Progenitor cell of endocrine pancreas (in vitro differentiated cells): ENCODE data around the gene OSBPL7. TPM values are rescaled to one million over a fixed set of nuclear protein-coding genes. Genes with fewer than 3 reads are reported as not detected.

Experiments
- DNase-seq: peaks from one replicate; pipeline ENCODE4 v3.0.0; 2021; ENCODE audit warnings: low spot score; ENCODE audit not compliant: unreplicated experiment
- H3K27ac Mint-ChIP-seq: 2 replicates; pipeline ENCODE4 v1.8.0; 2021; ENCODE audit warnings: mild to moderate bottlenecking, moderate library complexity, mixed read lengths
- H3K27me3 Mint-ChIP-seq: 2 replicates; pipeline ENCODE4 v1.8.0; 2021; ENCODE audit warnings: mixed read lengths
- H3K36me3 Mint-ChIP-seq: 2 replicates; pipeline ENCODE4 v1.8.0; 2022; ENCODE audit warnings: mixed read lengths; ENCODE audit not compliant: insufficient read depth
- H3K4me1 Mint-ChIP-seq: 2 replicates; pipeline ENCODE4 v1.8.0; 2021; ENCODE audit warnings: low read depth, mixed read lengths
- H3K4me3 Mint-ChIP-seq: 2 replicates; pipeline ENCODE4 v1.8.0; 2021; ENCODE audit warnings: low read depth, mild to moderate bottlenecking, moderate library complexity, mixed read lengths
- H3K9me3 Mint-ChIP-seq: 2 replicates; pipeline ENCODE4 v1.8.0; 2021; ENCODE audit warnings: low read depth, mixed read lengths
- CTCF ChIP-seq: fragments of 200-600 bp; sonication (generic); IDR thresholded peaks from one replicate; pipeline ENCODE4 v1.5.0; 2021; ENCODE audit warnings: antibody characterized with exemption, mild to moderate bottlenecking; ENCODE audit not compliant: unreplicated experiment
- total RNA-seq: library from RNA; stranded (reverse); gene quantifications from 2 replicates; pipeline ENCODE4 v1.2.1, GENCODE V29; 2021

The OSBPL7 gene
- total RNA-seq, 1 donor from 2014 or later, result 20.5 TPM

DNA sequence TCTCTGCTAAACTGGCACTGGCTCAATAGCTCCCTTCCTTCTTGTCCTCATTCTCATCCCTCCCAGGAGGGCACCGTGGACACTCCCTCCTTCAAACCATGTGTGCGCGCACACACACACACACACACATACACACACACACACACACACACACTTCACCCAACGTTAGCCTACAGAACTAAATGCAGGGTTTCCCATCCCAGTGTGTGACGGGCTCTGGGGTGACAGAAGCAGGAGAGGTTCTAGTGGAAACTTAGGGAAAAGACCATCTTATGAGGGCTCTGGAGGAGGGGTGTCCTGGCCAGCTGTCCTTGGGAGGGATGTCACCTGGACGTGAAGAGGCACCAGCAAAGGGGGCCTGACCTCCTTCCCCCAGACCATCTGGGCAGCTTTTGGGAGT is 19.7 kb downstream of the OSBPL7 start:
- no peaks in the 10 kb centered on the region for H3K4me1 Mint-ChIP-seq
- H3K27me3 Mint-ChIP-seq, result peaks cover 47% of the 10 kb centered on the region

GRCh38 chr17:47801176-47801765 is 20.3 kb downstream of the OSBPL7 start:
- no peaks in the 10 kb centered on the region for H3K4me1 Mint-ChIP-seq
- no peak for DNase-seq
- no peaks in the 10 kb centered on the region for H3K9me3 Mint-ChIP-seq
- no peaks in the 10 kb centered on the region for H3K36me3 Mint-ChIP-seq
- H3K4me3 Mint-ChIP-seq, result no peak overlapping the region
- peaks cover 50% of the 10 kb centered on the region for H3K27me3 Mint-ChIP-seq
- H3K27ac Mint-ChIP-seq, result no peak overlapping the region
- no peak for TF ChIP-seq CTCF

More for the DNA sequence above, 19.7 kb downstream of the OSBPL7 start:
- Mint-ChIP-seq H3K4me3 (no peak overlapping the region), H3K27ac (no peak overlapping the region), H3K9me3 (no peaks in the 10 kb centered on the region), H3K36me3 (peaks cover under 1% of the 10 kb centered on the region)
- no peak for TF ChIP-seq CTCF
- DNase-seq, result no peak

- no peaks in the 10 kb centered on the region for H3K9me3 Mint-ChIP-seq
- H3K27me3 Mint-ChIP-seq, result peaks cover 51% of the 10 kb centered on the region
- TF ChIP-seq CTCF, result no peak
- H3K36me3 Mint-ChIP-seq, result no peaks in the 10 kb centered on the region
- no peak for DNase-seq
- no peak overlapping the region for H3K27ac Mint-ChIP-seq
- no peaks in the 10 kb centered on the region for H3K4me1 Mint-ChIP-seq
- no peak overlapping the region for H3K4me3 Mint-ChIP-seq
Measured at GRCh38 chr17:47800686-47801085, 20.9 kb downstream of the OSBPL7 start.

DNA sequence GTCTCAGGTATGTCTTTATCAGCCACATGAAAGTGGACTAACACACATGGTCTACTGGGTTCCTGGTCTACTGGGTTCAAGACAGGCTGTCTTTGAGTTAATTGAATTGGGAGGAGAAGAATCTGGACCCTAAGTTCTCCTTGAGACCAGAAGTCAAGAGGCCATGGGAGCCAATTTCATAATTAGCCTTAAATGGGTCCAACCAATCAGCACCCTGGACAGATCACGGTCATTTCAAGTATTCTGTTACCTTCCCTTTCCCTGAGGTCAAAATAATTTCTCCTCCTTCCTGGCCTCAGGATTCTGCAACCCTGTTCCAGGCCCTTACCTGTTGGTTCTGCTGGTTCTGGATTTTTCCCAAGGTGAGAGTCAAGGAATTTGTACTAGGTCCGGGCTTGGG is 23.8 kb downstream of the OSBPL7 start:
- H3K9me3 Mint-ChIP-seq, result no peaks in the 10 kb centered on the region
- H3K4me1 Mint-ChIP-seq, result no peaks in the 10 kb centered on the region
- H3K27me3 Mint-ChIP-seq, result peaks cover 61% of the 10 kb centered on the region
- no peaks in the 10 kb centered on the region for H3K36me3 Mint-ChIP-seq
- no peak overlapping the region for H3K4me3 Mint-ChIP-seq
- no peak for TF ChIP-seq CTCF
- DNase-seq, result no peak
- H3K27ac Mint-ChIP-seq, result no peak overlapping the region

GRCh38 chr17:47792979-47793378 is 28.6 kb downstream of the OSBPL7 start:
- Mint-ChIP-seq H3K4me3 (no peak overlapping the region), H3K4me1 (no peaks in the 10 kb centered on the region), H3K36me3 (no peaks in the 10 kb centered on the region), H3K9me3 (no peaks in the 10 kb centered on the region), H3K27me3 (peaks cover 85% of the 10 kb centered on the region), H3K27ac (no peak overlapping the region)
- TF ChIP-seq CTCF, result no peak
- DNase-seq, result no peak
